Measurements from ENCODE around the gene CYFIP1.

- TF ChIP-seq TAF1 (IDR thresholded peaks at IDR 0.05; ENCODE audit: borderline replicate concordance, low read depth, low read length): no peak
- TF ChIP-seq POLR2A (IDR thresholded peaks at IDR 0.05; ENCODE audit: low read depth, low read length): no peak
- TF ChIP-seq POLR2AphosphoS5 (IDR thresholded peaks at IDR 0.05; ENCODE audit: low read depth, low read length): no peak
Measured at GRCh38 chr15:22845289-22845900, 134.8 kb downstream of the CYFIP1 start.
